Suprapubic skin (tissue), 4 donors: ENCODE results near the gene CAMK2A.

ENCODE experiments used
- EP300 ChIP-seq: sonication (generic); formaldehyde crosslinking; IDR thresholded peaks from one replicate; pipeline ENCODE4 v1.6.1; 2017; ENCODE audit warnings: antibody characterized with exemption
- POLR2A ChIP-seq, 2 donors: fragments of 450-650 bp; IDR thresholded peaks; one replicate each; pipeline ENCODE4 v1.6.1; 2017; ENCODE audit warnings: antibody characterized with exemption in 2 of 2, mild to moderate bottlenecking in 2 of 2, moderate library complexity in 2 of 2
- POLR2AphosphoS5 ChIP-seq, 3 donors: sonication (generic); formaldehyde crosslinking; IDR thresholded peaks; one replicate each; pipeline ENCODE4 v1.6.1; 2017; ENCODE audit warnings: antibody characterized with exemption in 3 of 3
- TF ChIP-seq, protein P1 (sequence below), 2 donors: fragments of 200-600 bp in 1 of 2; fragments of 450-650 bp in 1 of 2; sonication (generic) in 1 of 2; IDR thresholded peaks; one replicate each; pipeline ENCODE4 v1.5.1; 2016 to 2019; ENCODE audit warnings: antibody characterized with exemption in 2 of 2, mild to moderate bottlenecking in 1 of 2, moderate library complexity in 1 of 2

DNA sequence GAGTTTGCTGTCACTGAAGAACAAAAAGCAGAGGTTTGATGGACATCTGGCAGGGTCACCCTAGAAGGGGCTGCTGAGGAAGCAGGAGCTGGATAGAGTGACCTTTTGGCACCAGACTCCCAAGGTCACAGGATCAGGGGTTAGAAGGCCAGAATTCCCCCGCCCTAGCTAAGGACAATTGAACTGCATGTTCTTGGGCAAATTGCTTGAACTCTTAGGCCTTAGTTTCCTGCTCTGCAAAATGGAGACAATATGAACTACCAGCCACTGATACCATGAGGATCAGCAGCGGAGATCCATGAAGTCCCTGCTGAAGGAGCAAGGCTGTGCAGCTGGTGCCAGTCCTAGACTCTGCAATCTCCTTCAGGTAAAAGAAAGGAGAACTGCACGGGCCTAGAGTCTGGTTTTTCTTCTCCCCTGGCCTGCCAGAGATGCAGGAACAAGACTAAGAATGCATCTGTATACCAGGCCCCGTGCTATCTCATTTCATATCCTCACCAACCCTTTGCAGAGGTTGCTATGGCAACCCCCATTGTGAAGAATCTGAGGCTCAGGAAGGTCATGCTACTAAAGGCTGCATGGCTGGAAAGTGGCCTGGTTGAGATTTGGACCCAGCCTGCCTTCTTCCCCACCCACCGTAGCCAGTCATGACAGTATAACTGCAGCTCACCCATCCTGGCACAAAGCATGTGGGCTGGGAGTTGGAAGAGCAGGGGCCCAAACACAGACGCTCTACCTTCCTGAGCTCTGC, 33.7 kb downstream of the CAMK2A start:
- TF ChIP-seq POLR2A (IDR thresholded peaks at IDR 0.05) (no peak), EP300 (no peak), POLR2AphosphoS5 (IDR thresholded peaks at IDR 0.05) (no peak)
- TF ChIP-seq, protein P1, sequence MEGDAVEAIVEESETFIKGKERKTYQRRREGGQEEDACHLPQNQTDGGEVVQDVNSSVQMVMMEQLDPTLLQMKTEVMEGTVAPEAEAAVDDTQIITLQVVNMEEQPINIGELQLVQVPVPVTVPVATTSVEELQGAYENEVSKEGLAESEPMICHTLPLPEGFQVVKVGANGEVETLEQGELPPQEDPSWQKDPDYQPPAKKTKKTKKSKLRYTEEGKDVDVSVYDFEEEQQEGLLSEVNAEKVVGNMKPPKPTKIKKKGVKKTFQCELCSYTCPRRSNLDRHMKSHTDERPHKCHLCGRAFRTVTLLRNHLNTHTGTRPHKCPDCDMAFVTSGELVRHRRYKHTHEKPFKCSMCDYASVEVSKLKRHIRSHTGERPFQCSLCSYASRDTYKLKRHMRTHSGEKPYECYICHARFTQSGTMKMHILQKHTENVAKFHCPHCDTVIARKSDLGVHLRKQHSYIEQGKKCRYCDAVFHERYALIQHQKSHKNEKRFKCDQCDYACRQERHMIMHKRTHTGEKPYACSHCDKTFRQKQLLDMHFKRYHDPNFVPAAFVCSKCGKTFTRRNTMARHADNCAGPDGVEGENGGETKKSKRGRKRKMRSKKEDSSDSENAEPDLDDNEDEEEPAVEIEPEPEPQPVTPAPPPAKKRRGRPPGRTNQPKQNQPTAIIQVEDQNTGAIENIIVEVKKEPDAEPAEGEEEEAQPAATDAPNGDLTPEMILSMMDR (IDR thresholded peaks at IDR 0.05): no peak
